Loucy (cell line): ENCODE results near the gene PPP1R16B.

Source experiments
- H2AFZ ChIP-seq: fragments of 200-600 bp; sonication (generic); 2 replicates; pipeline ENCODE4 v1.6.0; 2016; ENCODE audit warnings: antibody characterized with exemption, mild to moderate bottlenecking, low read length, moderate library complexity
- H3F3A ChIP-seq: fragments of 200-600 bp; 2 replicates; pipeline ENCODE4 v1.6.0; 2016; ENCODE audit warnings: antibody characterized with exemption, low read depth, mild to moderate bottlenecking
- H3K27me3 ChIP-seq: fragments of 200-600 bp; sonication (generic); 2 replicates; pipeline ENCODE4 v1.6.1; 2014; ENCODE audit warnings: low read length, mild to moderate bottlenecking; ENCODE audit not compliant: insufficient read depth, poor library complexity, severe bottlenecking
- H3K36me3 ChIP-seq: fragments of 200-600 bp; sonication (generic); 2 replicates; pipeline ENCODE4 v1.6.1; 2016; ENCODE audit warnings: low read length; ENCODE audit not compliant: insufficient read depth
- H3K4me1 ChIP-seq: fragments of 200-600 bp; sonication (generic); 2 replicates; pipeline ENCODE4 v1.5.1; 2014; ENCODE audit warnings: low read length, mild to moderate bottlenecking; ENCODE audit not compliant: insufficient read depth, poor library complexity, severe bottlenecking
- H3K4me2 ChIP-seq: fragments of 200-600 bp; sonication (generic); 2 replicates; pipeline ENCODE4 v1.6.0; 2014; ENCODE audit warnings: antibody characterized with exemption, low read length, low read depth, mild to moderate bottlenecking; ENCODE audit not compliant: poor library complexity, severe bottlenecking
- H3K4me3 ChIP-seq: fragments of 200-600 bp; sonication (generic); 2 replicates; pipeline ENCODE4 v1.5.1; 2014; ENCODE audit warnings: low read length, mild to moderate bottlenecking, mixed read lengths; ENCODE audit not compliant: poor library complexity, severe bottlenecking
- H3K79me2 ChIP-seq: fragments of 200-600 bp; sonication (generic); 2 replicates; pipeline ENCODE4 v1.6.1; 2014; ENCODE audit warnings: low read length; ENCODE audit not compliant: insufficient read depth
- H3K9ac ChIP-seq: fragments of 200-600 bp; sonication (generic); 2 replicates; pipeline ENCODE4 v1.6.0; 2014; ENCODE audit warnings: mild to moderate bottlenecking, low read depth, low read length, moderate library complexity; ENCODE audit not compliant: poor library complexity, severe bottlenecking
- H3K9me2 ChIP-seq: fragments of 200-600 bp; sonication (generic); replicated peaks from 2 replicates; pipeline ENCODE4 v1.6.1; 2016; ENCODE audit warnings: low read depth, low read length, mixed read lengths
- H3K9me3 ChIP-seq: fragments of 200-600 bp; sonication (generic); 2 replicates; pipeline ENCODE4 v1.6.1; 2014; ENCODE audit warnings: mild to moderate bottlenecking, antibody characterized with exemption, low read length, low read depth; ENCODE audit not compliant: insufficient read depth
- H4K20me1 ChIP-seq: fragments of 200-600 bp; sonication (generic); 2 replicates; pipeline ENCODE4 v1.6.0; 2014; ENCODE audit warnings: antibody characterized with exemption, low read length, mild to moderate bottlenecking; ENCODE audit not compliant: insufficient read depth, poor library complexity, severe bottlenecking
- EZH2phosphoT487 ChIP-seq: fragments of 200-600 bp; IDR thresholded peaks from 2 replicates; pipeline ENCODE4 v1.6.1; 2018; ENCODE audit warnings: antibody characterized with exemption, mild to moderate bottlenecking, moderate library complexity, borderline replicate concordance
- TF ChIP-seq, protein P1 (sequence below): fragments of 200-600 bp; sonication (generic); conservative IDR thresholded peaks from 2 replicates; pipeline ENCODE4 v1.5.1; 2014; ENCODE audit warnings: mild to moderate bottlenecking, antibody characterized with exemption, low read length

Gene PPP1R16B

GRCh38 chr20:38934530-38934929, 129.0 kb downstream of the PPP1R16B start:
- Histone ChIP-seq H3K27me3 (no peaks in the 10 kb centered on the region), H3K79me2 (peaks cover 100% of the 10 kb centered on the region), H3K4me3 (peak overlapping the region; percentile 87), H2AFZ (no peak overlapping the region), H4K20me1 (peaks cover 71% of the 10 kb centered on the region), H3K4me2 (peak overlapping the region; percentile 96), H3K9me2 (no peaks in the 10 kb centered on the region), H3K9ac (no peak overlapping the region), H3K36me3 (peaks cover 33% of the 10 kb centered on the region; the same call in 1 of the 2 replicates), H3K4me1 (peaks cover 69% of the 10 kb centered on the region), H3F3A (no peaks in the 10 kb centered on the region), H3K9me3 (no peaks in the 10 kb centered on the region)
- no peak for TF ChIP-seq EZH2phosphoT487
- TF ChIP-seq, protein P1, sequence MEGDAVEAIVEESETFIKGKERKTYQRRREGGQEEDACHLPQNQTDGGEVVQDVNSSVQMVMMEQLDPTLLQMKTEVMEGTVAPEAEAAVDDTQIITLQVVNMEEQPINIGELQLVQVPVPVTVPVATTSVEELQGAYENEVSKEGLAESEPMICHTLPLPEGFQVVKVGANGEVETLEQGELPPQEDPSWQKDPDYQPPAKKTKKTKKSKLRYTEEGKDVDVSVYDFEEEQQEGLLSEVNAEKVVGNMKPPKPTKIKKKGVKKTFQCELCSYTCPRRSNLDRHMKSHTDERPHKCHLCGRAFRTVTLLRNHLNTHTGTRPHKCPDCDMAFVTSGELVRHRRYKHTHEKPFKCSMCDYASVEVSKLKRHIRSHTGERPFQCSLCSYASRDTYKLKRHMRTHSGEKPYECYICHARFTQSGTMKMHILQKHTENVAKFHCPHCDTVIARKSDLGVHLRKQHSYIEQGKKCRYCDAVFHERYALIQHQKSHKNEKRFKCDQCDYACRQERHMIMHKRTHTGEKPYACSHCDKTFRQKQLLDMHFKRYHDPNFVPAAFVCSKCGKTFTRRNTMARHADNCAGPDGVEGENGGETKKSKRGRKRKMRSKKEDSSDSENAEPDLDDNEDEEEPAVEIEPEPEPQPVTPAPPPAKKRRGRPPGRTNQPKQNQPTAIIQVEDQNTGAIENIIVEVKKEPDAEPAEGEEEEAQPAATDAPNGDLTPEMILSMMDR = no peak

DNA sequence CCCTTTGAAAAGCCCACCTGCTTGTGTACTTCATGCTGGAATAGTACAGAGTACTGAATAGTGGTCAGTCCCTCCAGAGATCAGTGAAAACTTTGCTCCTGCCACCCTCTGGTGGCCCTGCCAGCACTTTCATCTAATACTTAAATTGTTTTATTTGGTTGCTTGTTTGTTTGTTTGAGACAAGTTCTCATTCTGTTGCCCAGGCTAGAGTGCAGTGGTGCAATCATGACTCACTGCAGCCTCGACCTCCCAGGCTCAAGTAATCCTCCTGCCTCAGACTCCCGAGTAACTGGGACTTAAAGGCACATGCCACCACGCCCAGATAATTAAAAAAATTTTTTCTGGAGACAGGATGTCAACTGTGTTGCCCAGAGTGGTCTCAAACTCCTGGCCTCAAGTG, 129.8 kb downstream of the PPP1R16B start:
- Histone ChIP-seq H3K27me3 (no peaks in the 10 kb centered on the region), H3K4me1 (peaks cover 66% of the 10 kb centered on the region), H3K36me3 (peaks cover 41% of the 10 kb centered on the region; the same call in 1 of the 2 replicates), H3K9me3 (no peaks in the 10 kb centered on the region), H3F3A (no peaks in the 10 kb centered on the region), H2AFZ (no peak overlapping the region), H3K4me3 (peak overlapping the region; percentile 27), H3K79me2 (peaks cover 100% of the 10 kb centered on the region), H4K20me1 (peaks cover 74% of the 10 kb centered on the region), H3K4me2 (peak overlapping the region; percentile 96), H3K9ac (no peak overlapping the region), H3K9me2 (no peaks in the 10 kb centered on the region)
- no peak for TF ChIP-seq EZH2phosphoT487
- TF ChIP-seq, protein P1 = peak; percentile 42

DNA sequence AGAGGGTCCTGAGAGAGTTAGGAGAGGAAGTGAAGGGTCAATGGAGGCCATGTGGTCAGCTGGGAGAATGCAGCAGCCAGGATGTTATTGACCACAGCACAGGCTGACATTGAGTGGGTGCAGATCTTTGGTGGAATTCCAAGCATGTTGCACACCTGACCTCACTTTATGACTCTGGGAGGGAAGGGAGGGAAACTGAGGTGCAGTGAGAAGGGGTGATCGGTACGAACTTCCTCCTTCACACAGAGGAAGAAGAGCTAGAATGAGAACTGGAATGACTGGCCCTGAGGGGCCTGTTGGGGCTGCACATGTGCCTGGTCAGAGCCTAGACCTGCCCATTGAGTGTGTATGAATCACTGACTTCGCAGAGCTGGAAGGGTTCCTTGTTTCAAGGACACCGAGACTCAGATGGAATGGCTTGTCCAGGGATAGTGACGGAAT, 130.5 kb downstream of the PPP1R16B start:
- peaks cover 47% of the 10 kb centered on the region; the same call in 1 of the 2 replicates for H3K36me3 ChIP-seq
- peak overlapping the region; percentile 31 for H3K9ac ChIP-seq
- H3K4me3 ChIP-seq = no peak overlapping the region
- no peaks in the 10 kb centered on the region for H3F3A ChIP-seq
- H3K79me2 ChIP-seq = peaks cover 100% of the 10 kb centered on the region
- H3K9me3 ChIP-seq = no peaks in the 10 kb centered on the region
- TF ChIP-seq, protein P1 = no peak
- no peak for TF ChIP-seq EZH2phosphoT487
- peaks cover 75% of the 10 kb centered on the region for H4K20me1 ChIP-seq
- H3K27me3 ChIP-seq = no peaks in the 10 kb centered on the region
- H3K4me2 ChIP-seq = peak overlapping the region; percentile 96
- H3K4me1 ChIP-seq = peaks cover 63% of the 10 kb centered on the region
- no peaks in the 10 kb centered on the region for H3K9me2 ChIP-seq
- H2AFZ ChIP-seq = no peak overlapping the region
